NCI-H748 (cell line): ENCODE measurements around the gene OSCAR.

Source experiments
- DNase-seq: peaks from one replicate; lab custom pipeline; 2025; ENCODE audit not compliant: unreplicated experiment; lab: John Stamatoyannopoulos, UW

Gene OSCAR

DNA sequence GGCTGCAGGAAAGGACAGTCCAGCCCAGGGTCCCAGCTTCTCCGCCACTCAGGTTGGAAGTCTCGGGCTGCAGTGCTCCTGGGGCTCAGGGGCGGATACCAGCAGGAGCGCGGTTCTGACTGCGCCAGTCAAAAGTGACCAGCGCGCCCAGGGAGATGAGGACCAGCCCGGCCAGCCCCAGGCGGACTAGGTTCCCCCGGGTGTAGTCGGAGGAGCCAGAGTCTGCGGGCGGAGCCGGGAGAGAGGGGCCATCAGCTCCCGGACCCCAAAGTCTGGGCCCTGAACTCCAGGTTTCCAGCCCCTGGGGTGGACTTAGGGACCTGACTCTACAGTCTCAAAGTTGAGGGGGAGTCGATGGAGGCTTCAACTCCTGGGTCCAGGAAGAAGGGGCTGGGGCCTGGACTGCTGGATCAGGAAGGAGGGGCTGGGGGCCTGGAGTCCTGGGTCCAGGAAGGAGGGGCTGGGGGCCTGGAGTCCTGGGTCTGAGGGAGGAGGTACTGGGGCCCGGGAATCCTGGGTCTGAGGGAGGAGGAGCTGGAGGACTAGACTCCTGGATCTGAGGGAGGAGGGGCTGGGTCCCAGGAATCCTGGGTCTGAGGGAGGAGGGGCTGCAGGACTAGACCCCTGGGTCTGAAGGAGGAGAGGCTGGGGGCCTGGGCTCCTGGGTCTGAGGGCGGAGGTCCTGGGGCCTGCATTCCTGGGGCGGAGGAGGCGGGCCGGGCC is 5.3 kb downstream of the OSCAR start:
- no peak for DNase-seq

DNA sequence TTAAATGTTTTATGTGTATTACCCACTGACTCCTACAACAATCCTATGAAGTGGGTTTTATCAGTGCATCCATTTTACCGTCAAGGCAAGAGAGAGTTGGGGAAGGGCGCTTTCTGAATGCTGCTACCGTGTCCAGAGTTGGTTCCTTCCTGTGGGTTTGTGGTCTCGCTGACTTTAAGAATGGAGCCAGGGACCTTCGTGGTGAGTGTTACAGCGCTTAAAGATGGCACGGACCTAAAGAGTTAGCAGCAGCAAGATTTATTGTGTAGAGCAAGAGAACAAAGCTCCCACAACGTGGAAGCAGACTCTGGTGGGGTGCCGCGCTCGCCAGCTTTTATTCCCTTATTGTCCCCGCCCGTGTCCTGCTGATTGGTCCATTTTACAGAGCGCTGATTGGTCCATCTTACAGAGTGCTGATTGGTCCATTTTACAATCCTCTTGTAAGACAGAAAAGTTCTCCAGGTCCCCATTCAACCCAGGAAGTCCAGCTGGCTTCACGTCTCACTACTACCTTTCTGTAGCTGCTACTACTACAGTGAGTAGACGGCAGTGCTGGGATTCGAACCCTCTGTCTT is 6.1 kb downstream of the OSCAR start:
- DNase-seq = no peak

GRCh38 chr19:54084410-54084809 is 16.2 kb downstream of the OSCAR start:
- no peak for DNase-seq

DNA sequence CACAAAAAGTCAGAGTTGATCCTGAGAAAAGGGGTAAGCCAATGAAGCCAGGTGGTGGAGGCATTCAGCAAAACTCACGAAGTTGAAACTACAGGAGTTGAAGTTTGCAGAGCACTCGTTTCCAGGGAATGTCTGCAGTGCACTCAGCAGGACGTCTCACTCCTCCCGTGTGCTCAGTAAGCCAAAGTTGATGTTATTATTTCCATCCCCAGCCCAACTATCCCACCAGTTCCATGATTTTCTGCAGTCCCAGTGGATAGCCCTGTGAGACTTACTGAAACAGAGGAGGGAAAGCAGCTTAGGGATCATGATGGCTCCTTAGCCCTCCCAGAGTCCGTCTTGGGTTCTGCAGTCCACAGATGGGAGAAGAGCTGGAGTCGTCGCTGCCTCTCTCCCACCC is 19.6 kb downstream of the OSCAR start, which contains the start of gene TARM1:
TARM1 (minus strand) TSS at position 334 of the 400 bp plus-strand sequence; CDS start at position 309, 25 bp downstream.
- DNase-seq = no peak

GRCh38 chr19:54077334-54077733 is 23.3 kb downstream of the OSCAR start:
- no peak for DNase-seq

GRCh38 chr19:54074851-54075250 is 25.8 kb downstream of the OSCAR start:
- DNase-seq = no peak

- no peak for DNase-seq
These were observed 26.8 kb downstream of the OSCAR start for GRCh38 chr19:54073829-54074228.

DNA sequence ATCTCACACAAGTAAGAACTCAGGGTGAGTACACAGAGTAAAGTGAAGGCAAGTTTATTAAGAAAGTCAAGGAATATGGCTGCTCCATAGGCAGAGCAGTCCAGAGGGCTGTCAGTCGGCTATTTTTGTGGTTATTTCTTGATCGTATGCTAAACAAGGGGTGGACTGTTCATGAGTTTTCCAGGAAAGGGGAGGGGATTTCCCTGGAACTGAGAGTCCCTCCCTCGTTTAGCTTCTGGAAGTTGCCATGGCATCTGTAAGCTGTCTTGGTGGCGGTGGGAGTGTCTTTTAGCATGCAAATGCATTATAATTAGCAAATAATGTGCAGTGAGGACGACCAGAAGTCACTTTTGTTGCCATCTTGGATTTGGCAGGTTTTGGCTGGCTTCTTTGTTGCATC is 31.1 kb downstream of the OSCAR start:
- no peak for DNase-seq

- no peak for DNase-seq
These were observed 37.1 kb downstream of the OSCAR start, which contains the start of gene VSTM1 for GRCh38 chr19:54063350-54064116. TSS of gene VSTM1 (minus strand) at chr19:54063897. CDS start at chr19:54063777, 120 bp downstream.

- DNase-seq = no peak
These were observed 38.0 kb downstream of the OSCAR start for GRCh38 chr19:54062643-54063042.

- no peak for DNase-seq
These were observed 53.0 kb downstream of the OSCAR start for GRCh38 chr19:54047616-54048015.

DNA sequence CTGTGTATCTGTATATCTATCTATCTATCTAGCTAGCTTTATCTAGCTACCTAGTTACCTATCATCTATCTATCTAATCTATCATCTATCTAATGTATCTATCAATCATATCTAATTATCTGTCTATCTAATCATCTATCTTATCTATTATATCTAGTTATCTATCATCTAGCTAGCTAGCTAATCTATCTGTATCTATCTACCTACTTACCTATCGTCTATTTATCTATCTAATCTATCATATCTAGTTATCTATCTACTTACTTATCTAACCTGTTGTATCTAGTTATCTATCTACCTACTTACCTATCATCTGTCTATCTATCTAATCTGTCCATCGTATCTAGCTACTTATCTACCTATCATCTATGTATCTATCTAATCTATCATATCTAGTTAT is 54.8 kb downstream of the OSCAR start:
- no peak for DNase-seq
